VCaP (cell line): ENCODE measurements around the gene OLFM3.
A peak's percentile ranks its signal among the peaks of the same experiment; 100 is the strongest.

ENCODE experiments used
- H3K27ac ChIP-seq: fragments of 450-650 bp; 2 replicates; pipeline ENCODE4 v1.5.1; 2017
- CTCF ChIP-seq: fragments of 450-650 bp; conservative IDR thresholded peaks from 2 replicates; pipeline ENCODE4 v1.5.1; 2017; ENCODE audit warnings: mild to moderate bottlenecking, moderate library complexity

OLFM3 gene

GRCh38 chr1:101971304-101971703 lies 25.4 kb downstream of the OLFM3 start:
- TF ChIP-seq CTCF: peak; percentile 61
- no peak overlapping the region for H3K27ac ChIP-seq

GRCh38 chr1:101967871-101968270 lies 28.9 kb downstream of the OLFM3 start:
- no peak for TF ChIP-seq CTCF
- H3K27ac ChIP-seq: no peak overlapping the region

GRCh38 chr1:101965341-101965740 lies 31.4 kb downstream of the OLFM3 start:
- TF ChIP-seq CTCF: no peak
- H3K27ac ChIP-seq: no peak overlapping the region

GRCh38 chr1:101964708-101965107 lies 32.0 kb downstream of the OLFM3 start:
- no peak overlapping the region for H3K27ac ChIP-seq
- TF ChIP-seq CTCF: no peak

- H3K27ac ChIP-seq: no peak overlapping the region
- TF ChIP-seq CTCF: no peak
Measured at GRCh38 chr1:101960142-101960541, 36.6 kb downstream of the OLFM3 start.

- H3K27ac ChIP-seq: no peak overlapping the region
Measured at GRCh38 chr1:101959456-101959855, 37.3 kb downstream of the OLFM3 start.

GRCh38 chr1:101957771-101958170 lies 39.0 kb downstream of the OLFM3 start:
- no peak overlapping the region for H3K27ac ChIP-seq
- TF ChIP-seq CTCF: no peak

More at GRCh38 chr1:101959456-101959855, 37.3 kb downstream of the OLFM3 start:
- no peak for TF ChIP-seq CTCF

GRCh38 chr1:101953623-101954022 lies 43.1 kb downstream of the OLFM3 start:
- H3K27ac ChIP-seq: no peak overlapping the region
- no peak for TF ChIP-seq CTCF
